Stimulated activated CD4-positive, alpha-beta T cell treated with anti-CD3 and anti-CD28 coated beads, Interleukin-1b, Interleukin-23, amount 100 ng/mL, for 4 hours (primary cell): ENCODE results near the gene S100A2.
"Not testable (repeated sequence)": the region's sequence is repeated elsewhere in the genome, so short reads cannot be mapped to it uniquely, and the experiment has no call there.

Source experiments
- DNase-seq, 2 donors: peaks; one replicate each; pipeline ENCODE4 v3.0.0-alpha.2; 2020; ENCODE audit warnings: low read depth in 2 of 2

Gene S100A2

DNA sequence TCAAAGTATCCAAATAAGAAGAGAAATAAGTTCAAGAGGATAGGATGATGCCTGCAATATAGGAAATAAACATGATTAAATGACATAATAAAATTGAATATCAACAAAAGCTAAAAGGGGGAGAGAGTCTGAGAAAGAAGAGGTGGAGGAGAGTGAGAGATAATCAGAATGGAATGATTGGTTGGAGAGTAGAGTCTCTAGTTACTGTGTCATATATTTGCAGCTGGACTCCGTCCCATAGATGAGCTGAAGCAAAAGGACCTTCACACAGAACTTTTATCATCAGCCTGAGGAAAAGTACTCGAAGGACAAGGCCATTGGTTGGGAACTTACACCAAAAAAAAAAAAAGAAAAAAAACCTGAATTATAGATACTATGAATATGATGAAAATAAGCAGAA, 22.8 kb upstream of the S100A2 start:
- DNase-seq, result no peak

GRCh38 chr1:153588033-153588432, 22.4 kb upstream of the S100A2 start:
- DNase-seq, result not testable (repeated sequence)

DNA sequence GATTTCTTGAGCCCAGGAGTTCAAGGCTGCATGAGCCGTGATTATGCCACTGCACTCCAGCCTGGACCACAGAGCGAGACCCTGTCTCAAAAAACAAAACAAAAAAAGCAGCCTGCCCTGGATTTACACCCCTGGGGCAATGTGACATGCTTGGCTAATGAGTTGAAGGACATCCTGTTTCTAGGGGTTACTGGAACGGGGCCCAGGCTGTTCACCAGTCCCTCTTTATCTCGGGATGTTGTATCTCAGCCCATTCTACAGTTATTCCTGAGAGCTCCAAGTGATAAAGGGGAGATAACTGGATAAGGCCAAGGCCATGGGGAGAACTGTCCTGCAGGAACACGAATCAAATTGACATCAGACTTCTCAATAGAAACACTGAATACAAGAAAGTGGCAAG, 21.7 kb upstream of the S100A2 start:
- no peak for DNase-seq

DNA sequence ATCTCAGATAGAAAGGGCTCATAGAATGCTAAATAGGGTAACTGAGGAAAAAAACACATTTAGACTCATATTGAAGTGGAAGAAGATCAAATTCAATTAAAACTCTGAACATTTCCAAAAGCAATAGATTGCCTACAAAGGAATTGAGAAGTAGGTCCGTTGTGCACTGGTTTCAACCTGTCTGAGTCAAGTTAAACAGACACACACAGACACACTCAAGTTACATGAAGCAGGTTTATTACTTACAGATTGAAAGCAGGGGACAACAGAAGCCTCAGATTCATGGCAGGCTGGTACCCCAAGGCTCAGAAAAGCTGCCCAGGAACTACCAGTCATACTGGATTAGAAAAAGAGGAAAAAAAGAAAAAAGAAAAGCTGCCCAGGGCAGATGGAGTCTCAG, 20.7 kb upstream of the S100A2 start:
- no peak for DNase-seq

DNA sequence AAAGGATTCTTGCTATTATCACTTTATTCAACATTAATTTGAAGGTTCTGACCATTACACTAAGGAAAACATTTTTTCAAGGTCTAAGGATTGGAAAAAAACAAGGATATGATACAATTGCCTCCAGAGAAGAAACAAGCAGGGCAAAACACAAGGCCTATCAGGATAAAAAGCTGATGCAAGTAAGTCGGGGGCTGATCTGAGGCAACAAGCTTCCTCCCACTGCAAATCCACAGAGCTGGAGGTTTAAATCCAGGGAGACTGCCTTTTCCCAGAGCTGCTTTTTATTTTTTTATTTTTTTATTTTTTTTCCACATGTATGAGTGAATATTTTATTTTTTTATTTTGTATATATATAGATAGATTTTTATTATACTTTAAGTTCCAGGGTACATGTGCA, 19.4 kb upstream of the S100A2 start:
- DNase-seq, result no peak

DNA sequence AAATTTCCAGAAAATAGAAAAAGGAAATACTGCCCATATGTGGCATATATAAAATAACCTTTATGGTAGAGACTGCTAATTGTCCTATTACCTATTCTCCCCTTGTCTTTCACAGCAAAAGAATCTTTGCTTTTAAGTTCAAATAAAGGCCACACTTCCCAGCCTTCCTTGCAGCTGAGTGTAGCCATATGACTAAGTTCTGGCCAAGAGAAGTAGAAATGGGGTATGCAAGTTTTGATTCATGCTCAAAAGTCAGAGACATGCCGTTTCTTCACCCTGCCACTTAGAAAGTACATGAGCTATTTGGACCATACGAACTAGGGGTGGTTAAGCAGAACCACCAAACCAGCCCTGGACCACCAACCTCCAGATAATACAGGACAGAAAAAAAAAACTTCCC, 18.3 kb upstream of the S100A2 start:
- DNase-seq, result no peak

GRCh38 chr1:153583514-153583913, 17.9 kb upstream of the S100A2 start:
- not testable (repeated sequence) for DNase-seq

GRCh38 chr1:153582836-153583235, 17.2 kb upstream of the S100A2 start:
- DNase-seq, result not testable (repeated sequence)

GRCh38 chr1:153578936-153579335, 13.3 kb upstream of the S100A2 start:
- DNase-seq, result no peak

DNA sequence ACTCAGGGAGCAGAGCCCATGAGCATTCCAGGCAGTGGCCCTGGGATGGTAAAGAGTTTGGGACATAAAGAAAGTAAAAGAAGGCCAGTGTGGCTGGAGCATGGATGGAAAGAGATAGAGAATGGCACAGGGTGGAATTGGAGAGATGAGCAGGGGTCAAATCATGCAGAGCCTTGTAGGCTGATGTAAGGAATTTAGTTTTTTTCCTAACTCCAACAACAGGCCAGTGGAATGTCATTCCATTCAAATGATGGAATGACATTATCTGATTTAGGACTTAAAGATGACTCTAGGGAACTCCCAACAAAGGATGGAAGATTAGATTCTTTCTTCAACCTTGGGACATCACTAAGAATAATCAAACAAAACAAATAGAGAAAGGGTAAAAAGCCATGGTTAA, 12.8 kb upstream of the S100A2 start:
- no peak for DNase-seq

DNA sequence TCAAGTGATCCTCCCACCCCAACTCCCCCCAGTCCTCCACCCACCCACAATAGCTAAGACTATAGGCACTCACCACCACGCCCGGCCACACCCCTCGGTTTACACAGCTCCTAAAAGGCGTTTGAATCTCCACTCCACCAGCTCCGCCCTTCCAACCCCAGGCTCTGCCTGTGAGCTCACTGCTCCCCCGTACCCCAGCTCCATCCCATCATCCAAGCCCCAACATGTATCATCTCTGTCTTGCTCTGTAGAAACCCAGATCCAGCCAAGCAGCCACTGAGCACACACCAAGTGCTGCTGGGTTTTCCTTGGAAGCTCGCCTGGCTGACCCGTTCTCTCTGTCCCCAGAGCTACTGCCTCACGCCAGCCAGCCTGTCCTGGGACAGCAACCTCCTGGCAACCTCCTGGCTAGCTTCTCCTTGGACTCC, 12.0 kb upstream of the S100A2 start:
- no peak for DNase-seq

DNA sequence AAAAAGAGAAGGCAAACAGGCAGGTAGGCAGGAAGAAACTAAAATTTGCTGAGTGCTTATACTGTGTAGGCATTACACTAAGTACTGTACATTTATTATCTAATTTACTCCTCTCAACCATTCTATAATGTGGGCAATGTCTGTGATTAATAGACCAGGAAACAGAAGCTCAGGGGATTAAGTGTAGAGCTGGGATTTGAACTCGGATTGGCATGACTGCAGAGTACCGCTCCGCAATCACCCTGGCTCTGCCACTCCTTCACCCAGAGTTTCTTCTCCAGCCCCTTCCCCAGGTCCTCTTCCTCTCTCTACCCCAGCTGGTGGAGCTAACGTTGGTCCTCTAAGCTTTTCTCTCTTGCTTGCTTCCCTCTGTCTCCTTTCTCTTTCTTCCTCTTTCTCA, 11.5 kb upstream of the S100A2 start:
- DNase-seq, result no peak

GRCh38 chr1:153575497-153575896, 9.9 kb upstream of the S100A2 start:
- not testable (repeated sequence) for DNase-seq

GRCh38 chr1:153575081-153575491, 9.4 kb upstream of the S100A2 start:
- not testable (repeated sequence) for DNase-seq

- DNase-seq, result no peak
These were observed 7.7 kb upstream of the S100A2 start for GRCh38 chr1:153573351-153573750.

DNA sequence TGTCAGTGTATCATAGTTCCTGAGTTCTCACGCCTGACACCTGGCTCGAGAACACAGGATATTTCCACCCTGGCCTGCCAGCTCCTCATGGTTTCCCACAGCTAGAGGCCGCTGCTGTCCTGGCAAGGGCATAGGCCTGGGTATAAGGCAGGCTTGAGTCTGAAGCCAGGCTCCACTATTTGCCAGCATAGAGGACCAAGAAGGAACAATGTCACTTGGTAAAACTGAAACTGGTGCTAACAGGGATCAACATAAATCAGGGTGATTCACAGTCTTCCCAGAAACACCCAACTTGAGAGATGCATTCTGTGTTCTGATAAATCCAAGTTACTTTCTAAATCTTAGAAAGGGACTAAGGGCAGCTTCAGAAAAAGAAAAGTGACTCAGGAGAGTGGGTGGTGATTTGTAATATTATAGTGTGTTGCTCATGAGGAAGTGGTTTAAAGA, 6.9 kb upstream of the S100A2 start:
- DNase-seq, result peak in 1 of 2 donors; percentile 30

- no peak for DNase-seq
These were observed 6.1 kb upstream of the S100A2 start for GRCh38 chr1:153571706-153572105.

- DNase-seq, result no peak
These were observed 5.2 kb upstream of the S100A2 start for GRCh38 chr1:153570874-153571273.

GRCh38 chr1:153569465-153569864, 3.8 kb upstream of the S100A2 start:
- DNase-seq, result no peak

DNA sequence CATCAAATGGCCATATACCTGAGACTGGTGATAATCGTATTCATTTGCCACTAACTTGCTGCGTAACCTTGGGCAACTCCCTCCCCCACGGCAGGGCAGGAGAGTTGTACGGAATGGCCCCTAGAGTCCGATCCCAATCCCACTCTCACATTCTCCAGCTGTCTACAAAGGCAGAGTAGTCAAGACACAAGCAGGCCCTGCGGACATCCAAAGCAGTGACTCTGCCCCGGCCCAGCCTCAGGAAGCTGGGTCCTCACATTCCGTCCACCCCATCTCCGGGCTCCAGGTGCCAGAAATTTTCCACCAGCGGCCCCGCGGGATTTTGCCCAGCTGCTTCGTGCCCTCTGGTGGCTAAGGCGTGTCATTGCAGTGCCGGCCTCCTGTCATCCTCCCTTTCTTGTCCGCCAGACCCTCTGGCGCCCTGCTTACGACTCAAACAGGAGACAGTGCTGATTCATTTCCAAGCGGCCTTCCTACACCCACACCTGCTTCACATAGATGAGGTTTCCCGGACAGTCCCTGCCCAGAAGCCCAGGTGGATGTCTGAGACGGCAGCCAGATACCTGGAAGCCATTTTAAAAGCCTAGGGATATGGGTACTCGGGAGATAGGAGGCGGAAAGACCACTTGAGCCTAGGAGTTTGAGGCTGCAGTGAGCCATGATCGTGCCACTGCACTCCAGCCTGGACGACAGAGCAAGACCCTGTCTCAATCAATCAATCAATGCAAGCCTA, 2.9 kb upstream of the S100A2 start:
- DNase-seq, result peak; percentile 74 to 81

DNA sequence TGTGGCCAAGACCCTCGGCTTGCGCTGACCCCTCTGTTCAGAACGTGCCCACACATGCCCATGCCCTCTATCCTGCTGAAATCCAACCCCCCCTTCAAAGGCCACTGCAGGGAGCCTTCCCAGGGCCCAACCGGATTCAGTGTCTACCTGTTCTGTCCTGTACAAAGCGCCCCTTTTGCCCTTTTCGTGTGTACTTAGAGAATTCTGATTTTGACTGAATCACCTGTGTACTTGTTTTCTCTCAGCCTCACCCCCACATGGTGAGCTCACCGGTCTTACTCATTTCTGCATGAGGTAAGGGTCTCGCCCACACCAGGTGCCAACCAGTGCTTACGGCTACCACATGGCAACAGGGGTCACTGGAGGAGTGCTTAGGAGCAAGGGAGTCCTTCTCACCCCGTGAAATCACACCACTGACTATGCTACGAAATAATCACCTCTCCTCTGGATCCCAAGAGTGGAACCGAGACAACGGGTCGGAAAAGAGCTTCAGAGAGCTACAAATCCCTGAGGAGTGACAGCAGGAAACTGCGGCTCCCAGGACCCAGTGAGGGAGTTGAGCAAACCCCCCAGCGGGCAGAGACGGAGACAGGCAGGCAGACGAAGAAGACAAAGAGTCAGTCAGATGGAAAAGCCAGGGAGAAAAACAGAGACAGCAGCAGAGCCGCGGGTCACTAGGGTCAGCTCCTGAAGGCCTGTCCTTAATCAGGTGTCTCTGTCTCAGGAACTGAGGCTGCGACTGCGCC, 2.1 kb upstream of the S100A2 start:
- DNase-seq, result no peak

DNA sequence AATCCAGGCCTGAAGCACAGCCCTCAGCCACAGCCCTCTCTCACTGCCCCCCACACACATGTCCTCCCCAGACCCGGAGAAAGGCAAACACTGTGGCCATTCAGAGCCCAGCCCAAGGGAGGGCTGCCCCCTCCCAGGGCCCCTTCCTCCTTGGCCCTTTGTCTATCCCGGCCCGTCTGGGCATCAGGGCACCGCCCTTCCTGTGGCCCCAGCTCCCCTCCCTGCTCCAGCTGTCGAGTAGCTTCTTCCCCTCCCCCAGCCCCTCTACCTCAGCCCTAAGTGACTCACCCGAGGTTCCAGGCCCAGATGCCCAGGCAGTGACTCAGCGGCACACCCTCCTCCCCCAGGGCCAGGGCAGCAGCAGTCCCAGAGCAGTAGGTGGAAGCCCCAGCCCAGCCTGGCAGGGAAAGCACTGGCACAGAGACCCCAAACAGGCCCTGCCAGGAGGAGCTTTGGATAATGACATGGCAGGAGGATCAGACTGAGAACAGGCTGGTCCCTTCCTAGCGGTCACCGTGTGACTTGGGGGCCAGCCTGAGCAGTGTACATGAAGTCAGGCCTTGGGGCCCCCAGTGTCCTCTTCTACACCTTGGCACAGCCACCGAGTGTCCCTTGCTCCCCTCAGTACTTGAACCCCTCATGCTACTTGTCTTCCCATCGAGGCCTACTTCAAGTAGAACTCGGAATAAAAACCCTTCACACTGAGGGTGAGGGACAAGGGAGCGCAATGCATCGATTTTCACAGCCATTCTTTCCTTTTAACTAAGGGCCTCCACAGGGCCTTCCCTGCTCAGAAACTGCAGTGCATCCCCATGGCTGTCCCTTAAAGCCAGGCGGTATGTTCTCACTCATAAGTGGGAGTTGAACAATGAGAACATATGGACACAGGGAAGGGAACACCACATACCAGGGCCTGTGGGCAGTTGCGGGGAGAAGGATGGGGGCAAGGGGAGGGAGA, 1.0 kb upstream of the S100A2 start:
- DNase-seq, result peak; percentile 75 to 82
